Amniotic epithelial cell (primary cell): ENCODE data around the gene GTF3C5.
"Not testable (repeated sequence)": the region's sequence is repeated elsewhere in the genome, so short reads cannot be mapped to it uniquely, and the experiment has no call there.

Experiments used
- DNase-seq: peaks from one replicate; pipeline ENCODE4 v3.0.0-alpha.2; 2010; ENCODE audit warnings: low read depth

GTF3C5 gene

DNA sequence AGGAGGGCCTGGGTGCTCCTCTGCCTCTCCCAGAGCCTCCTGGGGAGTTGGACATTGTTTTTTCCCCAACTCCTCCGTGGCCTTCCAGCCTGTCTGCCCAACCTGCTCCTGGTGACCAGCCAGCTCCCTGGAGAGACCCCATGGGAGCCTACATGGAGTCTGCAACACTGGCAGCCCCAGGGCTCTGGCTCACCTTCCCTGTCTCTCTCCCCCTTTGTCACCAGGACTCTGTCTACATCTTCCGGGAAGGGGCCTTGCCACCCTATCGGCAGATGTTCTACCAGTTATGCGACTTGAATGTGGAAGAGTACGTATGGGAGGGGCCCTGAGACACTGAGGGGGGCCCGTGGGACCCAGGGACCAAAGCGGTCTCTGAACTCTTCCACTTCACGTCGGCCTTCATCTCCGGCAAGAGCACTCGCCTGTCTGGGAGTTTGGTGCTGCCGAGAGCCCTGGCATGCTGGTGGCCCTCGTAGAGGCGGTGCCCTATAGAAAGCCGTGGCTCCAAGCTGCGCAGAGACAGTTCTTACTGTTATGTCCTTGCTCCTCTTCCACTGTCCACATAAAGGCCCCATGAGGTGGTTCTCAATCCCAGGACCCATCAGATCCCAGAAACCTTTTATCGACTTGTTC lies 25.1 kb downstream of the GTF3C5 start:
- DNase-seq: no peak

DNA sequence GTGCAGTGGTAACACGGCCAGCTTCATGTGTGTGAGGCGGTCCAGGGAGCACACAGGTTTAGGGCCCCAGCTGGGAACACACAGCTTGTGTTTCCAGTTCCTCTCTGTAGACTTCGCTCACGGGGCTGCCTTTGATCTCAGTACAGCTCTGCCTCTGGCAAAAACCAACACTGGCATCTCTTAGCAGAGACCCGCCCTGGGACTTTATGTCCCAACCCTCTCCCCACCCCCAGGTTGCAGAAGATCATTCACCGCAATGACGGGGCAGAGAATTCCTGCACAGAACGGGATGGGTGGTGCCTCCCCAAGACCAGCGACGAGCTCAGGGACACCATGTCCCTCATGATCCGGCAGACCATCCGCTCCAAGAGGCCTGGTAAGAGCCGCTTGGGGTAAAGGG lies 25.7 kb downstream of the GTF3C5 start:
- no peak for DNase-seq

DNA sequence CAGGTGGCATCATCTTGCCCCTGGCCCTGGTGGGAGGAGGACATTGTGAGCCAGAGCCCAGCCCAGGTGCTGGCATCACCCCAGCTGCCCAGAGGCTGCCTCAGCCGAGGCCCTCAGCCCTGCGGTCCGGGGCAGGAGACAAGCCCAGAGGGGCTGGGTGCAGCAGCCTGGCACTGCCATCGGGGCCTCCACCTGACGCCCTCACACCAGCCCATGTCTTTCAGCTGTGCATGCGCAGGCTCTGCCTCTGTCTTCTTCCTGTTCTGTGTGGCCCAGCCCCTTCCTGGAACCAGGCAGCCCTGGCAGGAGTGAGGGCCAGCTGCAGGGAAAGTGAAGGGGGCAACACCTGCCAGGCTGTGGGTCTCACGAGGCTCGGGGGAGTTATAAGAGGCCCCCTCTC lies 26.2 kb downstream of the GTF3C5 start:
- DNase-seq: no peak

DNA sequence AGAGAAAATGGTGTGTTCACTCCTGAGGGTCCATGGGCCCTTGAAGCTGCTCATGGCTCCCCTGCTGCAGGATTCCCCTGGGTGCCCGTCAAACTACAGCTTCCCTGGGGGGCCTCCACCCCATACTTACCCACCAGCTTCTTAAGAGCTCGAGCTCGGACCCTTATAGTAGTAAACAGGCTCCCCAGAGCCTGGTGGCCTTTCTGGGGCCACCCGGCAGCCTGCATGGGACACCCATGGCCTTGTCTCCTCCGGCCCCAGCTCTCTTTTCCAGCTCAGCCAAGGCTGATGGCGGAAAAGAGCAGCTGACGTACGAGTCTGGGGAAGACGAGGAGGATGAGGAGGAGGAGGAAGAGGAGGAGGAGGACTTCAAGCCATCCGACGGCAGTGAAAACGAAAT lies 26.8 kb downstream of the GTF3C5 start:
- DNase-seq: no peak

DNA sequence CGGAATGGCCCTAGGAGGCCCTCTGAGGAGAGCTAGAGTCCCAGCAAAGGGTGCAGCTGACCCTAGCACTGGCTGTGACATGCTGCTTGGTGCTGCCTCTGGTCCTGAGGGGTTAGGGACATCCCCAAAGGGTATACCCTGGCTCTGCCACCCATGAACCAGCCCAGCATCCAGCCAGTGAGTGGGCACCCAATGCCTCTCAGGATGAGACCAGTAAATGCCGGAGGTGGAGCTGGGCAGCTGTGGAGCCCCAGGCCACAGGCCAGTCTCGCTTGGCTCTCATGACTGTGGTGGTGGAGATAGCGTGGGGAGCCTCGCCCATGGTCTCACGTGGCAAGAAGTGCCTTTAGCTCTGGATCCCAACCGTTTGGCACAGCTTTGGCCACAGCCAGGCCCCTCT lies 27.3 kb downstream of the GTF3C5 start:
- no peak for DNase-seq

DNA sequence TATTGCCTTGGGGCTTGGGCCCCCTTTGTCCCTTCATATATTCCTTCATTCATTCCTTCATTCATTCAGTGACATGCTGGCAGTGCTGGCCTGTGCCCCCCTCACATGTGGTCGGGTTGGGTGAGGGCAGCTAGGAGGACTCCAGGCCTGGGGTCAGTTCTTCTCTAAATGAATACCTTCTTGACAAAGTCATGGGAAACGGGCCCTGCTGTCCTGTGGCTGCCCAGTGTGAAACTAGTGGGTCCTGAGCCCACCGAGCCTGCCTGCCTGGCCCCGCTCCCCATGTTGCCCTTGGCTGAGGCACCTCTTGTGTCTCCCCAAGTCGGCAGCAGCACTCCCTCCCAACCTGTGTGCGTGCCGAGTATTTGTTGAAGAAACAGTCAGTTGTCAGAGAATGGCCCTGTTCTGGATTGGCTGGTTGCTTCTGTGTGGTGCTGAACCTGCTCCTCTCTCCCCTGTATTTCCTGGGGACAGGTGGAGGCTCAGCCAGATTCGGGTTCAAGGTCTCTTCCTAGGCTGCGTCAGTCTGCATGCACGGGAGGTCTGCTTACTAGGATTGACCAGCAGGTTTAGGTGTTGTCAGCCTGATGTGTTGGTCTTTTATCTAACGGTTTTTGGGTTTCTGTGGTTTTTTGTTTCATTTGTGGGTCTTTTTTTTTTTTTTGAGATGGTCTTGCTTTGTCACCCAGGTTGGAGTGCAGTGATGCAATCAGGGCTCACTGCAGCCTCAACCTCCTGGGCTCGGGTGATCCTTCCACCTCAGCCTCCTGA lies 27.9 kb downstream of the GTF3C5 start:
- no peak for DNase-seq

DNA sequence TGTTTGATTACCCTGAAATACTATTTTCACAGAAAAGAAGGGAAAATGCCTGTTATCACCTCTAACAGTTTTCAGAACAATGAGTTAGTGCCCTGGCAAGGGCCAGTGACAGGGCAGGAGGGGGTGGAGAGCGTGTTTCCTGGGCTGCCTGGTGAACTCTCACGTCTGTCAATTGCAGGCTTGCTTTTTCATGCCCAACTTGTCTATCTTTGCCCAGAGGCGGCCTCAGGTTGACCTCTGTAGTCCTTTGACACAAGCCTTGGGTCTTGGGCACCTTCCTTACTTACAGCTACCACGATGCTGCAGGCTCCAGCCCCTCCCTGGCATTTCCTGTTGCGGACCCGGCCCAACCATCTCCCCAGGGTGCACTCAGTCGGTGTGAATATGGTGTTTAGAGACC lies 28.8 kb downstream of the GTF3C5 start:
- DNase-seq: no peak

DNA sequence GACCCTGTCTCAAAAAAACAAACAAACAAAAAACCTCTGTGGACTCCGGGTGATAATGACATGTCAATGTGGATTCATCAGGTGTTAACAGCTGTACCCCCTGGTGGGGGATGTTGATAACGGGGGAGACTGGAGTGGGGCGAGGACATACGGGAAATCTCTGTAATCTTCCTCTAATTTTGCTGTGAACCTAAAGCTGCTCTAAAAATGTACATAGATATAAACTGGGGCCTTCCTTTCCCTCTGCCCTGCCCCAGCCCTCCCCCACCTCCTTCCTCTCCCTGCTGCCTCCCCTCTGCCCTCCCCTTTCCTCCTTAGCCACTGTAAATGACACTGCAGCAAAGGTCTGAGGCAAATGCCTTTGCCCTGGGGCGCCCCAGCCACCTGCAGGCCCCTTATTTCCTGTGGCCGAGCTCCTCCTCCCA lies 29.6 kb downstream of the GTF3C5 start:
- no peak for DNase-seq

DNA sequence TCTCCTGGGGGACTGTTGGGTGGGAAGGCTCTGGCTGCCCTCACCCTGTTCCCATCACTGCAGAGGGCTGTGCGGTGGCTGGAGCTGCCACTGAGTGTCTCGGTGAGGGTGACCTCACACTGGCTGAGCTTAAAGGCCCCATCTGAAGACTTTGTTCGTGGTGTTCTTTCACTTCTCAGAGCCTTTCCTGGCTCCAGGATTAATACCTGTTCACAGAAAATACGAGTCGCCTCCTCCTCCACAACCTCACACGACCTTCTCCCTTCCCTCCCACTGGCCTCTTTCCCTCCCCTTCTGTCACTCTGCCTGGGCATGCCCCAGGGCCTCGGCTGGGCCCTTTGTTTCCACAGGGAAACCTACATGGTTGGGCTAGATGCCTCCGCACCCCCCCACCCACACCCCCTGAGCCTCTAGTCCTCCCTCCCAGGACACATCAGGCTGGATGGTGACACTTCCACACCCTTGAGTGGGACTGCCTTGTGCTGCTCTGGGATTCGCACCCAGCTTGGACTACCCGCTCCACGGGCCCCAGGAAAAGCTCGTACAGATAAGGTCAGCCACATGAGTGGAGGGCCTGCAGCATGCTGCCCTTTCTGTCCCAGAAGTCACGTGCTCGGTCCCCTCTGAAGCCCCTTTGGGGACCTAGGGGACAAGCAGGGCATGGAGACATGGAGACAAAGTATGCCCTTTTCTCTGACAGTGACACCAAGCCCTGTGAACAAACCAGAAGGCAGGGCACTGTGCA lies 30.4 kb downstream of the GTF3C5 start:
- DNase-seq: not testable (repeated sequence)

DNA sequence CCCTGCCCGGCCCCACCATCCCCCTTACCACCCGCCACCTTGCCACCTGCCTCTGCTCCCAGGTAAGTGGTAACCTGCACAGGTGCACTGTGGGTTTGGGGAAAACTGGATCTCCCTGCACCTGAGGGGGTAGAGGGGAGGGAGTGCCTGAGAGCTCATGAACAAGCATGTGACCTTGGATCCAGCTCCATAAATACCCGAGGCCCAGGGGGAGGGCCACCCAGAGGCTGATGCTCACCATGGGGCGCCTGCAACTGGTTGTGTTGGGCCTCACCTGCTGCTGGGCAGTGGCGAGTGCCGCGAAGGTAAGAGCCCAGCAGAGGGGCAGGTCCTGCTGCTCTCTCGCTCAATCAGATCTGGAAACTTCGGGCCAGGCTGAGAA lies 31.0 kb downstream of the GTF3C5 start, which contains the start of gene CEL:
Gene CEL, plus strand, starts transcription at position 218 of the 382 bp plus-strand sequence. Its CDS starts 22 bp downstream, at position 240.
- not testable (repeated sequence) for DNase-seq

DNA sequence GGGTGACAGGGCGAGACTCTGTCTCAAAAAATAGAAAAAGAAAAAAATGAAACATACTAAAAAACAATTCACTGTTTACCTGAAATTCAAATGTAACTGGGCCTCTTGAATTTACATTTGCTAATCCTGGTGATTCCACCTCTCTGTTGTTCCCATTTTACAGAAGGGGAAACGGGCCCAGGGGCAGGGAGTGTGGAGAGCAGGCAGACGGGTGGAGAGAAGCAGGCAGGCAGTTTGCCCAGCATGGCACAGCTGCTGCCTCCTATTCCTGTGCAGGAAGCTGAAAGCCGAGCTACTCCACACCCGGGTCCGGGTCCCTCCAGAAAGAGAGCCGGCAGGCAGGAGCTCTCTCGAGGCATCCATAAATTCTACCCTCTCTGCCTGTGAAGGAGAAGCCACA lies 31.8 kb downstream of the GTF3C5 start:
- not testable (repeated sequence) for DNase-seq

DNA sequence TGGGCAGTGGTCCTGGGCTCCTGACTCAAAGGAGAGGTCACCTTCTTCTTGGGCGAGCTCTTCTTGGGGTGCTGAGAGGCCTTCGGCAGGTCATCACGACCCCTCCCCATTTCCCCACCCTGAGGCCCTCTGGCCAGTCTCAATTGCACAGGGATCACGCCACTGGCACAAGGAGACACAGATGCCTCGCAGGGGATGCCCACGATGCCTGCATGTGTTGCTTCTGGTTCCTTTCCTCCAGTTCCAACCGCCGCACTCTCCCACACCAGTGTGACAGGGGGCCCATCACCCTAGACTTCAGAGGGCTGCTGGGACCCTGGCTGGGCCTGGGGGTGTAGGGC lies 32.3 kb downstream of the GTF3C5 start:
- DNase-seq: no peak

DNA sequence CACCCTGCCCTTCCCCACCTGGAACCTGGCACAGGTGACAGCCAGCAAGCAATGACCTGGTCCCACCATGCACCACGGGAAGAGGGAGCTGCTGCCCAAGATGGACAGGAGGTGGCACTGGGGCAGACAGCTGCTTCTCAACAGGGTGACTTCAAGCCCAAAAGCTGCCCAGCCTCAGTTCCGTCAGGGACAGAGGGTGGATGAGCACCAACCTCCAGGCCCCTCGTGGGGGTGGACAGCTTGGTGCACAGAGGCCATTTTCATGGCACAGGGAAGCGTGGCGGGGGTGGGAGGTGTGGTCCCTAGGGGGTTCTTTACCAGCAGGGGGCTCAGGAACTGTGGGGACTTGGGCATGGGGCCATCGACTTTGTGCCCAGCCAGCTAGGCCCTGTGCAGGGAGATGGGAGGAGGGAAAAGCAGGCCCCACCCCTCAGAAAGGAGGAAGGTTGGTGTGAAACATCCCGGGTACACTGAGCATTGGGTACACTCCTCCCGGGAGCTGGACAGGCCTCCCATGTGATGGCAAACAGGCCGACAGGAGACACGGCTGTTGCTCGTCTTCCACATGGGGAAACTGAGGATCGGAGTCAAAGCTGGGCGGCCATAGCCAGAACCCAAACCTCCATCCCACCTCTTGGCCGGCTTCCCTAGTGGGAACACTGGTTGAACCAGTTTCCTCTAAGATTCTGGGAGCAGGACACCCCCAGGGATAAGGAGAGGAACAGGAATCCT lies 32.9 kb downstream of the GTF3C5 start:
- no peak for DNase-seq

DNA sequence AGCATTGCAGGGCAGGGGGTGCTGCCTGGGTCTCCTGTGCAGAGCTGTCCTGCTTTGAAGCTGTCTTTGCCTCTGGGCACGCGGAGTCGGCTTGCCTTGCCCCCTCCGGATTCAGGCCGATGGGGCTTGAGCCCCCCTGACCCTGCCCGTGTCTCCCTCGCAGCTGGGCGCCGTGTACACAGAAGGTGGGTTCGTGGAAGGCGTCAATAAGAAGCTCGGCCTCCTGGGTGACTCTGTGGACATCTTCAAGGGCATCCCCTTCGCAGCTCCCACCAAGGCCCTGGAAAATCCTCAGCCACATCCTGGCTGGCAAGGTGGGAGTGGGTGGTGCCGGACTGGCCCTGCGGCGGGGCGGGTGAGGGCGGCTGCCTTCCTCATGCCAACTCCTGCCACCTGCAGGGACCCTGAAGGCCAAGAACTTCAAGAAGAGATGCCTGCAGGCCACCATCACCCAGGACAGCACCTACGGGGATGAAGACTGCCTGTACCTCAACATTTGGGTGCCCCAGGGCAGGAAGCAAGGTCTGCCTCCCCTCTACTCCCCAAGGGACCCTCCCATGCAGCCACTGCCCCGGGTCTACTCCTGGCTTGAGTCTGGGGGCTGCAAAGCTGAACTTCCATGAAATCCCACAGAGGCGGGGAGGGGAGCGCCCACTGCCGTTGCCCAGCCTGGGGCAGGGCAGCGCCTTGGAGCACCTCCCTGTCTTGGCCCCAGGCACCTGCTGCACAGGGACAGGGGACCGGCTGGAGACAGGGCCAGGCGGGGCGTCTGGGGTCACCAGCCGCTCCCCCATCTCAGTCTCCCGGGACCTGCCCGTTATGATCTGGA lies 33.7 kb downstream of the GTF3C5 start:
- no peak for DNase-seq

DNA sequence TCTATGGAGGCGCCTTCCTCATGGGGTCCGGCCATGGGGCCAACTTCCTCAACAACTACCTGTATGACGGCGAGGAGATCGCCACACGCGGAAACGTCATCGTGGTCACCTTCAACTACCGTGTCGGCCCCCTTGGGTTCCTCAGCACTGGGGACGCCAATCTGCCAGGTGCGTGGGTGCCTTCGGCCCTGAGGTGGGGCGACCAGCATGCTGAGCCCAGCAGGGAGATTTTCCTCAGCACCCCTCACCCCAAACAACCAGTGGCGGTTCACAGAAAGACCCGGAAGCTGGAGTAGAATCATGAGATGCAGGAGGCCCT lies 34.2 kb downstream of the GTF3C5 start:
- no peak for DNase-seq

DNA sequence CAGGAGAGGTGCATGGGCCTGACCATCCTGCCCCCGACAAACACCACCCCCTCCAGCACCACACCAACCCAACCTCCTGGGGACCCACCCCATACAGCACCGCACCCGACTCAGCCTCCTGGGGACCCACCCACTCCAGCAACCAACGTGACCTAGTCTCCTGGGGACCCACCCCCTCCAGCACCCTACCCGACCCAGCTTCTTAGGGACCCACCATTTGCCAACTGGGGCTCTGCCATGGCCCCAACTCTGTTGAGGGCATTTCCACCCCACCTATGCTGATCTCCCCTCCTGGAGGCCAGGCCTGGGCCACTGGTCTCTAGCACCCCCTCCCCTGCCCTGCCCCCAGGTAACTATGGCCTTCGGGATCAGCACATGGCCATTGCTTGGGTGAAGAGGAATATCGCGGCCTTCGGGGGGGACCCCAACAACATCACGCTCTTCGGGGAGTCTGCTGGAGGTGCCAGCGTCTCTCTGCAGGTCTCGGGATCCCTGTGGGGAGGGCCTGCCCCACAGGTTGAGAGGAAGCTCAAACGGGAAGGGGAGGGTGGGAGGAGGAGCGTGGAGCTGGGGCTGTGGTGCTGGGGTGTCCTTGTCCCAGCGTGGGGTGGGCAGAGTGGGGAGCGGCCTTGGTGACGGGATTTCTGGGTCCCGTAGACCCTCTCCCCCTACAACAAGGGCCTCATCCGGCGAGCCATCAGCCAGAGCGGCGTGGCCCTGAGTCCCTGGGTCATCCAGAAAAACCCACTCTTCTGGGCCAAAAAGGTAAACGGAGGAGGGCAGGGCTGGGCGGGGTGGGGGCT lies 35.6 kb downstream of the GTF3C5 start:
- DNase-seq: no peak

DNA sequence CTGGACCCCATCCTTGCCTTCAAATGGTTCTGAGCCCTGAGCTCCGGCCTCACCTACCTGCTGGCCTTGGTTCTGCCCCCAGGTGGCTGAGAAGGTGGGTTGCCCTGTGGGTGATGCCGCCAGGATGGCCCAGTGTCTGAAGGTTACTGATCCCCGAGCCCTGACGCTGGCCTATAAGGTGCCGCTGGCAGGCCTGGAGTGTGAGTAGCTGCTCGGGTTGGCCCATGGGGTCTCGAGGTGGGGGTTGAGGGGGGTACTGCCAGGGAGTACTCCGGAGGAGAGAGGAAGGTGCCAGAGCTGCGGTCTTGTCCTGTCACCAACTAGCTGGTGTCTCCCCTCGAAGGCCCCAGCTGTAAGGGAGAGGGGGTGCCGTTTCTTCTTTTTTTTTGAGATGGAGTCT lies 36.2 kb downstream of the GTF3C5 start:
- no peak for DNase-seq

DNA sequence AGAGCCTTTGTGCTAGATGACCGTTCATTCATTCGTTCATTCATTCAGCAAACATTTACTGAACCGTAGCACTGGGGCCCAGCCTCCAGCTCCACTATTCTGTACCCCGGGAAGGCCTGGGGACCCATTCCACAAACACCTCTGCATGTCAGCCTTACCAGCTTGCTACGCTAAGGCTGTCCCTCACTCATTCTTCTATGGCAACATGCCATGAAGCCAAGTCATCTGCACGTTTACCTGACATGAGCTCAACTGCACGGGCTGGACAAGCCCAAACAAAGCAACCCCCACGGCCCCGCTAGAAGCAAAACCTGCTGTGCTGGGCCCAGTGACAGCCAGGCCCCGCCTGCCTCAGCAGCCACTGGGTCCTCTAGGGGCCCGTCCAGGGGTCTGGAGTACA lies 37.0 kb downstream of the GTF3C5 start:
- DNase-seq: no peak

DNA sequence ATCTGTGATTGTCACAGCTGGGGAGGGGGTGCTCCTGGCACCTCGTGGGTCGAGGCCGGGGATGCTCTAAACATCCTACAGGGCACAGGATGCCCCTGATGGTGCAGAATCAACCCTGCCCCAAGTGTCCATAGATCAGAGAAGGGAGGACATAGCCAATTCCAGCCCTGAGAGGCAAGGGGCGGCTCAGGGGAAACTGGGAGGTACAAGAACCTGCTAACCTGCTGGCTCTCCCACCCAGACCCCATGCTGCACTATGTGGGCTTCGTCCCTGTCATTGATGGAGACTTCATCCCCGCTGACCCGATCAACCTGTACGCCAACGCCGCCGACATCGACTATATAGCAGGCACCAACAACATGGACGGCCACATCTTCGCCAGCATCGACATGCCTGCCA lies 37.6 kb downstream of the GTF3C5 start:
- DNase-seq: not testable (repeated sequence)

DNA sequence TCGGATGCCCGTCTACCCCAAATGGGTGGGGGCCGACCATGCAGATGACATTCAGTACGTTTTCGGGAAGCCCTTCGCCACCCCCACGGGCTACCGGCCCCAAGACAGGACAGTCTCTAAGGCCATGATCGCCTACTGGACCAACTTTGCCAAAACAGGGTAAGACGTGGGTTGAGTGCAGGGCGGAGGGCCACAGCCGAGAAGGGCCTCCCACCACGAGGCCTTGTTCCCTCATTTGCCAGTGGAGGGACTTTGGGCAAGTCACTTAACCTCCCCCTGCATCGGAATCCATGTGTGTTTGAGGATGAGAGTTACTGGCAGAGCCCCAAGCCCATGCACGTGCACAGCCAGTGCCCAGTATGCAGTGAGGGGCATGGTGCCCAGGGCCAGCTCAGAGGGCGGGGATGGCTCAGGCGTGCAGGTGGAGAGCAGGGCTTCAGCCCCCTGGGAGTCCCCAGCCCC lies 39.7 kb downstream of the GTF3C5 start:
- DNase-seq: not testable (repeated sequence)

DNA sequence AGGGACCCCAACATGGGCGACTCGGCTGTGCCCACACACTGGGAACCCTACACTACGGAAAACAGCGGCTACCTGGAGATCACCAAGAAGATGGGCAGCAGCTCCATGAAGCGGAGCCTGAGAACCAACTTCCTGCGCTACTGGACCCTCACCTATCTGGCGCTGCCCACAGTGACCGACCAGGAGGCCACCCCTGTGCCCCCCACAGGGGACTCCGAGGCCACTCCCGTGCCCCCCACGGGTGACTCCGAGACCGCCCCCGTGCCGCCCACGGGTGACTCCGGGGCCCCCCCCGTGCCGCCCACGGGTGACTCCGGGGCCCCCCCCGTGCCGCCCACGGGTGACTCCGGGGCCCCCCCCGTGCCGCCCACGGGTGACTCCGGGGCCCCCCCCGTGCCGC lies 40.2 kb downstream of the GTF3C5 start:
- DNase-seq: not testable (repeated sequence)
